PC-3 (cell line): ENCODE measurements around the gene BMPER. TPM values are rescaled to one million over a fixed set of nuclear protein-coding genes. Genes with fewer than 3 reads are reported as not detected.

Source experiments
- ATAC-seq: fragments of 200-7000 bp; cut with Tn5 transposase; 2 replicates; pipeline ENCODE4 v1.9.1; 2020; ENCODE audit warnings: mild to moderate bottlenecking, moderate library complexity
- BruUV-seq: library from RNA; stranded (reverse); fragments of 400-500 nt; replicated peaks from 2 replicates; lab custom pipeline; 2021; lab: Mats Ljungman, UMichigan
- CTCF ChIA-PET: fragments of 300-600 bp; sonication (Branson Sonifier 250); formaldehyde crosslinking; loops from one replicate; lab custom pipeline; 2022; ENCODE audit warnings: antibody characterized with exemption; lab: Charles Lee
- POLR2A ChIA-PET: fragments of 300-600 bp; sonication (Branson Sonifier 250); formaldehyde crosslinking; loops from one replicate; lab custom pipeline; 2022; ENCODE audit warnings: antibody characterized with exemption; ENCODE audit not compliant: unreplicated experiment; lab: Charles Lee
- DNase-seq: peaks from one replicate; pipeline ENCODE4 v3.0.0-alpha.2; 2015
- H2AFZ ChIP-seq: fragments of 300-600 bp; sonication (generic); 2 replicates; pipeline ENCODE4 v1.6.0; 2016; ENCODE audit warnings: antibody characterized with exemption, low read length
- H3F3A ChIP-seq: fragments of 300-600 bp; sonication (generic); one replicate; pipeline ENCODE4 v1.6.0; 2017; ENCODE audit warnings: antibody characterized with exemption, low read length, control low read depth, mild to moderate bottlenecking; ENCODE audit not compliant: unreplicated experiment
- H3K27ac ChIP-seq: fragments of 300-600 bp; sonication (generic); 2 replicates; pipeline ENCODE4 v1.5.1; 2016; ENCODE audit warnings: mild to moderate bottlenecking, low read length
- H3K27me3 ChIP-seq: fragments of 300-600 bp; sonication (generic); 2 replicates; pipeline ENCODE4 v1.6.1; 2016; ENCODE audit warnings: low read length, mixed read lengths
- H3K36me3 ChIP-seq: fragments of 300-600 bp; sonication (generic); 2 replicates; pipeline ENCODE4 v1.6.1; 2016; ENCODE audit warnings: low read depth, mixed run types, low read length, mixed read lengths
- H3K4me1 ChIP-seq: fragments of 300-600 bp; sonication (generic); 2 replicates; pipeline ENCODE4 v1.5.1; 2016; ENCODE audit warnings: low read length; ENCODE audit not compliant: insufficient read depth
- H3K4me2 ChIP-seq: fragments of 300-600 bp; sonication (generic); 2 replicates; pipeline ENCODE4 v1.6.0; 2016; ENCODE audit warnings: low read length
- H3K4me3 ChIP-seq: fragments of 300-600 bp; sonication (generic); 2 replicates; pipeline ENCODE4 v1.5.1; 2016; ENCODE audit warnings: mild to moderate bottlenecking, low read length, mixed read lengths
- H3K79me2 ChIP-seq: fragments of 300-600 bp; sonication (generic); 2 replicates; pipeline ENCODE4 v1.6.1; 2017; ENCODE audit warnings: low read length, mixed read lengths
- H3K9ac ChIP-seq: fragments of 300-600 bp; sonication (generic); 2 replicates; pipeline ENCODE4 v1.6.0; 2016; ENCODE audit warnings: mild to moderate bottlenecking, low read length
- H3K9me2 ChIP-seq: fragments of 300-600 bp; sonication (generic); replicated peaks from 2 replicates; pipeline ENCODE4 v1.6.1; 2016; ENCODE audit warnings: mixed run types, low read length, mixed read lengths
- H3K9me3 ChIP-seq: fragments of 300-600 bp; sonication (generic); 2 replicates; pipeline ENCODE4 v1.6.1; 2016; ENCODE audit warnings: low read length, mixed read lengths
- H4K20me1 ChIP-seq: fragments of 300-600 bp; sonication (generic); 2 replicates; pipeline ENCODE4 v1.6.1; 2016; ENCODE audit warnings: low read length, mixed read lengths
- CTCF ChIP-seq: fragments of 300-600 bp; sonication (generic); conservative IDR thresholded peaks from 2 replicates; pipeline ENCODE4 v1.5.1; 2017; ENCODE audit warnings: antibody characterized with exemption, low read depth, mild to moderate bottlenecking, low read length
- EZH2 ChIP-seq: fragments of 300-600 bp; sonication (generic); IDR thresholded peaks from one replicate; pipeline ENCODE4 v1.6.1; 2017; ENCODE audit warnings: antibody characterized with exemption, mild to moderate bottlenecking, low read length; ENCODE audit not compliant: unreplicated experiment
- EZH2phosphoT487 ChIP-seq: fragments of 300-600 bp; sonication (generic); IDR thresholded peaks from 2 replicates; pipeline ENCODE4 v1.6.1; 2018; ENCODE audit warnings: mild to moderate bottlenecking, antibody characterized with exemption, low read length, borderline replicate concordance
- intact Hi-C: fragments of 100-400 bp; cut with micrococcal nuclease; formaldehyde crosslinking; loops from 2 replicates; pipeline ENCODE4 v1.9.0; 2023
- total RNA-seq: library from RNA; depleted of rRNA; stranded (reverse); fragments of >200 nt; gene quantifications from 2 replicates; pipeline ENCODE4 v1.2.3, GENCODE V29; 2014

Gene BMPER
- total RNA-seq, 1 experiment from 2014 or later: 0.11 TPM

GRCh38 chr7:34140066-34140465 is 234.7 kb downstream of the BMPER start:
- Histone ChIP-seq H3K4me1 (no peaks in the 10 kb centered on the region), H2AFZ (no peak overlapping the region), H3K79me2 (no peaks in the 10 kb centered on the region), H3F3A (no peaks in the 10 kb centered on the region), H3K27ac (no peak overlapping the region), H3K9ac (no peak overlapping the region), H3K9me2 (no peaks in the 10 kb centered on the region), H3K9me3 (no peaks in the 10 kb centered on the region), H3K4me2 (no peak overlapping the region), H4K20me1 (no peaks in the 10 kb centered on the region), H3K4me3 (no peak overlapping the region), H3K36me3 (no peaks in the 10 kb centered on the region), H3K27me3 (peaks cover 29% of the 10 kb centered on the region)
- ATAC-seq: no peak
- CTCF ChIA-PET: no interaction called here
- no peak for DNase-seq
- TF ChIP-seq EZH2phosphoT487 (no peak), CTCF (no peak)
- no TSS peak for BruUV-seq
- POLR2A ChIA-PET: no interaction called here
- intact Hi-C loops: no loop called here

- no peak overlapping the region for H3K27ac ChIP-seq
- POLR2A ChIA-PET: no interaction called here
- H3K4me3 ChIP-seq: no peak overlapping the region
Measured at GRCh38 chr7:34143402-34143801, 238.1 kb downstream of the BMPER start.

GRCh38 chr7:34145603-34146002 is 240.3 kb downstream of the BMPER start:
- Histone ChIP-seq H3K36me3 (no peaks in the 10 kb centered on the region), H3K9me3 (no peaks in the 10 kb centered on the region), H3F3A (no peaks in the 10 kb centered on the region), H3K9me2 (no peaks in the 10 kb centered on the region), H3K9ac (no peak overlapping the region), H3K27me3 (peaks cover 36% of the 10 kb centered on the region), H3K4me3 (no peak overlapping the region), H3K79me2 (no peaks in the 10 kb centered on the region), H4K20me1 (no peaks in the 10 kb centered on the region), H3K4me1 (no peaks in the 10 kb centered on the region), H3K4me2 (no peak overlapping the region), H3K27ac (no peak overlapping the region), H2AFZ (no peak overlapping the region)
- ChIA-PET POLR2A (no interaction called here), CTCF (no interaction called here)
- TF ChIP-seq CTCF (no peak), EZH2phosphoT487 (no peak), EZH2 (no peak)
- ATAC-seq (no peak), DNase-seq (no peak)
- intact Hi-C loops: no loop called here
- BruUV-seq: no TSS peak

More at GRCh38 chr7:34143402-34143801, 238.1 kb downstream of the BMPER start:
- ATAC-seq (no peak), DNase-seq (no peak)
- Histone ChIP-seq H3K4me1 (no peaks in the 10 kb centered on the region), H3K4me2 (no peak overlapping the region), H4K20me1 (no peaks in the 10 kb centered on the region), H3F3A (no peaks in the 10 kb centered on the region), H2AFZ (no peak overlapping the region), H3K9me3 (no peaks in the 10 kb centered on the region), H3K36me3 (no peaks in the 10 kb centered on the region), H3K79me2 (no peaks in the 10 kb centered on the region), H3K27me3 (peaks cover 34% of the 10 kb centered on the region), H3K9ac (no peak overlapping the region), H3K9me2 (no peaks in the 10 kb centered on the region)
- BruUV-seq: no TSS peak
- CTCF ChIA-PET: no interaction called here
- no peak for TF ChIP-seq EZH2phosphoT487
- TF ChIP-seq EZH2: no peak
- no peak for TF ChIP-seq CTCF
- intact Hi-C loops: no loop called here
